Fibroblast of lung (primary cell): ENCODE data around the gene KLF16. TPM values are rescaled to one million over a fixed set of nuclear protein-coding genes. Genes with fewer than 3 reads are reported as not detected.

Experiments
- DNase-seq, 2 donors: peaks; one replicate each; pipeline versions ENCODE4 v3.0.0 to v3.0.0-alpha.2; 2010; ENCODE audit warnings: low read depth in 2 of 2
- H2AFZ ChIP-seq: 2 replicates; pipeline ENCODE4 v1.5.1; 2012; ENCODE audit warnings: low read length, control low read depth, inconsistent platforms
- H3K27ac ChIP-seq: 2 replicates; pipeline ENCODE4 v1.5.1; 2011; ENCODE audit warnings: low read length, control low read depth; ENCODE audit not compliant: insufficient read depth
- H3K27me3 ChIP-seq: 2 replicates; pipeline ENCODE4 v1.5.1; 2011; ENCODE audit warnings: mild to moderate bottlenecking, low read length; ENCODE audit not compliant: control insufficient read depth, insufficient read depth
- H3K36me3 ChIP-seq: 2 replicates; pipeline ENCODE4 v1.5.1; 2011; ENCODE audit warnings: low read length; ENCODE audit not compliant: control insufficient read depth, insufficient read depth
- H3K4me1 ChIP-seq: 2 replicates; pipeline ENCODE4 v1.5.1; 2011; ENCODE audit warnings: low read length; ENCODE audit not compliant: control insufficient read depth, insufficient read depth; ENCODE audit errors: extremely low read depth
- H3K4me2 ChIP-seq: 2 replicates; pipeline ENCODE4 v1.5.1; 2011; ENCODE audit warnings: low read length, control low read depth; ENCODE audit not compliant: insufficient read depth; ENCODE audit errors: extremely low read depth
- H3K4me3 ChIP-seq, 4 experiments: fragments of 200-600 bp in 1 of 4; sonication (generic) in 1 of 4; replicated peaks in 1 of 4; 2 replicates each; pipeline ENCODE4 v1.5.1; 2011 to 2016; ENCODE audit warnings: low read length in 4 of 4, low read depth in 3 of 4, mild to moderate bottlenecking in 3 of 4, control low read depth in 2 of 4, inconsistent platforms in 1 of 4, mixed read lengths in 1 of 4; ENCODE audit not compliant: insufficient read depth in 1 of 4; ENCODE audit errors: control extremely low read depth in 1 of 4
- H3K79me2 ChIP-seq: 2 replicates; pipeline ENCODE4 v1.5.1; 2012; ENCODE audit warnings: mild to moderate bottlenecking, low read length, inconsistent platforms; ENCODE audit not compliant: control insufficient read depth, insufficient read depth
- H3K9ac ChIP-seq: 2 replicates; pipeline ENCODE4 v1.5.1; 2011; ENCODE audit warnings: mild to moderate bottlenecking, low read length, control low read depth; ENCODE audit not compliant: insufficient read depth
- H3K9me3 ChIP-seq: 2 replicates; pipeline ENCODE4 v1.5.1; 2012; ENCODE audit warnings: low read depth, low read length; ENCODE audit not compliant: control insufficient read depth, insufficient read depth
- H4K20me1 ChIP-seq: 2 replicates; pipeline ENCODE4 v1.5.1; 2011; ENCODE audit warnings: low read length; ENCODE audit not compliant: control insufficient read depth, insufficient read depth; ENCODE audit errors: extremely low read depth
- EZH2 ChIP-seq: IDR thresholded peaks from 2 replicates; pipeline ENCODE4 v1.5.1; 2012; ENCODE audit warnings: low read length, control low read depth, mild to moderate bottlenecking; ENCODE audit errors: missing control alignments
- polyA plus RNA-seq, 2 donors: library from polyadenylated mRNA; depleted of rRNA in 1 of 2; stranded (reverse) in 1 of 2; unstranded in 1 of 2; fragments of >200 nt; gene quantifications; 2 replicates each; pipeline ENCODE4 v1.2.1, GENCODE V29; 2011 to 2012; ENCODE audit warnings: missing spikeins in 1 of 2
- total RNA-seq: library from RNA; depleted of rRNA; stranded (reverse); fragments of >200 nt; gene quantifications from 2 replicates; pipeline ENCODE4 v1.2.1, GENCODE V29; 2014
- TF ChIP-seq, protein P1 (sequence below), 2 donors: IDR thresholded peaks in 1 of 2; conservative IDR thresholded peaks in 1 of 2; 1 replicate in 1 of 2; 2 replicates in 1 of 2; pipeline ENCODE4 v1.5.1; 2011 to 2012; ENCODE audit warnings: low read length in 2 of 2, control low read depth in 1 of 2, inconsistent platforms in 1 of 2, low read depth in 1 of 2, mild to moderate bottlenecking in 1 of 2

The KLF16 gene
- total and polyA plus RNA-seq, 2 donors (not counting 1 experiment from before 2014, with no cell fraction given) = 4.2 to 6.9 TPM

GRCh38 chr19:1836458-1837221 is 26.7 kb downstream of the KLF16 start:
- Histone ChIP-seq H2AFZ (no peak overlapping the region), H4K20me1 (no peaks in the 10 kb centered on the region)

DNA sequence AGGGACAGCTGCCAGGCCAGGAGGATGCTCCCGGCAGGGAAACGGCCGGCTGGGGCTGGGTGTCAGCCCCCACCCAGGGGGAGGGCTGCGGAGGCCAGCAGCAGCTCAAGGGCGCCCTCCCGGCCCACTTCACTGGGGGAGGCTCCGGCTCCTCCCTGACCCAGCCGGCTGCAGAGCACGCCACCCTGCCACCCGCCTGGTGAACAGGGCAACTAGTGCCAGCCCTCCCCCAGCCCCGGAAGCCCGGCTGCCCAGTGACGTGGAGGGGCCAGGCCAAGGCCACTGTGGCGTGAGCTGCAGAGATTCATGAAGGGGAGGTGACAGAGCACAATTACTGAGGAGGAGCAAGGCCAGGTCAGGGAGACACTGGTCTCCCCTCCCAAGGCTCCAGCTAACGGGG is 29.8 kb downstream of the KLF16 start:
- Histone ChIP-seq H3K9ac (peak overlapping the region; percentile 26), H3K79me2 (peaks cover 57% of the 10 kb centered on the region), H3K4me2 (peak overlapping the region; percentile 4), H4K20me1 (no peaks in the 10 kb centered on the region), H3K4me3 (no peak overlapping the region), H3K36me3 (peaks cover 3% of the 10 kb centered on the region), H3K27ac (peak overlapping the region; percentile 58), H3K27me3 (no peaks in the 10 kb centered on the region), H3K4me1 (peaks cover 15% of the 10 kb centered on the region), H3K9me3 (no peaks in the 10 kb centered on the region), H2AFZ (no peak overlapping the region)
- TF ChIP-seq, protein P1, sequence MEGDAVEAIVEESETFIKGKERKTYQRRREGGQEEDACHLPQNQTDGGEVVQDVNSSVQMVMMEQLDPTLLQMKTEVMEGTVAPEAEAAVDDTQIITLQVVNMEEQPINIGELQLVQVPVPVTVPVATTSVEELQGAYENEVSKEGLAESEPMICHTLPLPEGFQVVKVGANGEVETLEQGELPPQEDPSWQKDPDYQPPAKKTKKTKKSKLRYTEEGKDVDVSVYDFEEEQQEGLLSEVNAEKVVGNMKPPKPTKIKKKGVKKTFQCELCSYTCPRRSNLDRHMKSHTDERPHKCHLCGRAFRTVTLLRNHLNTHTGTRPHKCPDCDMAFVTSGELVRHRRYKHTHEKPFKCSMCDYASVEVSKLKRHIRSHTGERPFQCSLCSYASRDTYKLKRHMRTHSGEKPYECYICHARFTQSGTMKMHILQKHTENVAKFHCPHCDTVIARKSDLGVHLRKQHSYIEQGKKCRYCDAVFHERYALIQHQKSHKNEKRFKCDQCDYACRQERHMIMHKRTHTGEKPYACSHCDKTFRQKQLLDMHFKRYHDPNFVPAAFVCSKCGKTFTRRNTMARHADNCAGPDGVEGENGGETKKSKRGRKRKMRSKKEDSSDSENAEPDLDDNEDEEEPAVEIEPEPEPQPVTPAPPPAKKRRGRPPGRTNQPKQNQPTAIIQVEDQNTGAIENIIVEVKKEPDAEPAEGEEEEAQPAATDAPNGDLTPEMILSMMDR (conservative IDR thresholded peaks at IDR 0.05 in 1 of 2, IDR thresholded peaks at IDR 0.05 in 1 of 2; ENCODE audit: low read depth in 1 of 2, low read length in 2 of 2) = no peak
- TF ChIP-seq EZH2 = no peak
- DNase-seq = no peak

More at GRCh38 chr19:1836458-1837221, 26.7 kb downstream of the KLF16 start:
- no peak overlapping the region for H3K4me3 ChIP-seq
- H3K27me3 ChIP-seq = no peaks in the 10 kb centered on the region
- peaks cover 2% of the 10 kb centered on the region for H3K36me3 ChIP-seq
- no peaks in the 10 kb centered on the region for H3K9me3 ChIP-seq
- H3K79me2 ChIP-seq = peaks cover 75% of the 10 kb centered on the region
- no peak for DNase-seq
- TF ChIP-seq, protein P1 (conservative IDR thresholded peaks at IDR 0.05 in 1 of 2, IDR thresholded peaks at IDR 0.05 in 1 of 2; ENCODE audit: low read depth in 1 of 2, low read length in 2 of 2) = no peak
- no peak for TF ChIP-seq EZH2
- no peak overlapping the region for H3K27ac ChIP-seq
- H3K4me2 ChIP-seq = no peak overlapping the region
- H3K4me1 ChIP-seq = peaks cover 15% of the 10 kb centered on the region
- no peak overlapping the region for H3K9ac ChIP-seq

DNA sequence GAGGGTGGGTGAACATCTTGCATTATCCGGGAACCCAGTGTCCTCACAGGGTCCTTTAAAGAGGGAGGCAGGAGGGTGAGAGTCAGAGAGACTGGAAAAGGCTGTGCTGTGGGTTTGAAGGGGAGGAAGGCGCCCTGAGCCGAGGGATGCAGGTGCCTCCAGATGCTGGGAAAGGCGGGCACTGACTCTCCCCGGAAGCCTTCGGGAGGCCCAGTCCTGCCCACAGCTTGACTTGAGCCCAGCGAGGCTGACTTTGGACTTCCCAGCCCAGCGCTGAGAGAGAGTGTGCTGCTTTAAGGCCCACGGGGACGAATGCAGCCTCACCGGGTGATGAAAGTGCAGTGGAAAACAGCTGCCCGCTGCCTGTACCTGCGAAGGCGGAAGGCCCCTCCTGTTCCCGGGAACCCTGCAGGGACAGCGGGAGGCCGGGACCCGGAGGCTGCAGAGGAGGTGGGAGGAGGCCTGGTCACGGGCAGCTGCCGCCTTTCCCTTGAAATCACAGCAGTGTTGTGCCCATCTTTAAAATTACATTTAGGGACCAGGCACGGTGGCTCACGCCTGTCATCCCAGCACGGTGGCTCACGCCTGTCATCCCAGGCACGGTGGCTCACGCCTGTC is 31.2 kb downstream of the KLF16 start:
- no peak for DNase-seq
- TF ChIP-seq EZH2 = no peak
- Histone ChIP-seq H3K4me2 (no peak overlapping the region), H3K9ac (no peak overlapping the region), H4K20me1 (no peaks in the 10 kb centered on the region), H2AFZ (no peak overlapping the region), H3K36me3 (peaks cover 3% of the 10 kb centered on the region), H3K27ac (no peak overlapping the region), H3K4me3 (no peak overlapping the region), H3K27me3 (no peaks in the 10 kb centered on the region), H3K79me2 (peaks cover 46% of the 10 kb centered on the region), H3K4me1 (peaks cover 15% of the 10 kb centered on the region), H3K9me3 (no peaks in the 10 kb centered on the region)
